GM10847 (cell line): ENCODE measurements around the gene MKLN1.

ENCODE experiments used
- POLR2A ChIP-seq: IDR thresholded peaks from 2 replicates; pipeline ENCODE4 v1.6.1; 2011; ENCODE audit not compliant: insufficient read length; ENCODE audit errors: extremely low read depth

MKLN1 gene

GRCh38 chr7:131529617-131530016, 201.9 kb downstream of the MKLN1 start:
- TF ChIP-seq POLR2A, result no peak

GRCh38 chr7:131530137-131530536, 202.5 kb downstream of the MKLN1 start:
- TF ChIP-seq POLR2A, result no peak

- TF ChIP-seq POLR2A, result no peak
These were observed 205.0 kb downstream of the MKLN1 start for GRCh38 chr7:131532570-131533091.

- TF ChIP-seq POLR2A, result no peak
These were observed 205.5 kb downstream of the MKLN1 start for GRCh38 chr7:131533151-131533559.

GRCh38 chr7:131533566-131534561, 206.2 kb downstream of the MKLN1 start:
- no peak for TF ChIP-seq POLR2A

GRCh38 chr7:131536361-131536849, 208.7 kb downstream of the MKLN1 start:
- TF ChIP-seq POLR2A, result no peak

- TF ChIP-seq POLR2A, result no peak
These were observed 209.9 kb downstream of the MKLN1 start for GRCh38 chr7:131537571-131537978.

GRCh38 chr7:131538071-131538812, 210.6 kb downstream of the MKLN1 start:
- TF ChIP-seq POLR2A, result no peak

GRCh38 chr7:131538813-131539179, 211.1 kb downstream of the MKLN1 start:
- no peak for TF ChIP-seq POLR2A

- TF ChIP-seq POLR2A, result no peak
These were observed 213.0 kb downstream of the MKLN1 start for GRCh38 chr7:131540491-131541162.

- no peak for TF ChIP-seq POLR2A
These were observed 215.6 kb downstream of the MKLN1 start for GRCh38 chr7:131543298-131543697.

- TF ChIP-seq POLR2A, result no peak
These were observed 216.3 kb downstream of the MKLN1 start for GRCh38 chr7:131544021-131544420.

- TF ChIP-seq POLR2A, result no peak
These were observed 217.0 kb downstream of the MKLN1 start for GRCh38 chr7:131544449-131545301.

GRCh38 chr7:131546126-131546525, 218.4 kb downstream of the MKLN1 start:
- TF ChIP-seq POLR2A, result no peak
